ENCODE measurements around the gene PRPF38A. TPM values are rescaled to one million over a fixed set of nuclear protein-coding genes. Genes with fewer than 3 reads are reported as not detected.

PRPF38A gene
- total RNA-seq, 1 donor from 2014 or later, result 38.2 TPM

DNA sequence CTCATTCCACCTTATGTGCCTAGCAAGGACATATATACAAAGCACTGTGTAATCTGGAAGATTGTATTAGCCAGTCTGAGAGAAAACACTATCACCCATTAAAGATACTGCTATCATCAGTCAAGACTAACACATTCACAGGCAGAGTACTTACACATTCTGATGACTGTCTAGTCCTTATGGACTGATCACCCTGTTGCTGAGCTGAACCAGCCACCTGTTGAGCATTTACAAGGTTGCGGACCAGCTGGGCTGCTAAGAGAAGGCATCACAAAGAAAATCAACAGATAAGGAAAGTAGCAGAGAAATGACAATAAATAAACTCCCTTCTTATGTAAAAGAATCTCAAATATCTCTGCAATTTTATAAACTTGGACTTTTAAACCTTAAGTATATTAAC, 30.8 kb downstream of the PRPF38A start:
- intact Hi-C loops (cut with DNase I), result no loop called here
- peaks cover 86% of the 10 kb centered on the region for H3K36me3 ChIP-seq

GRCh38 chr1:52435650-52436049, 31.2 kb downstream of the PRPF38A start:
- H3K4me1 ChIP-seq, result no peaks in the 10 kb centered on the region
- H3K27ac ChIP-seq, result no peak overlapping the region
- intact Hi-C loops (cut with DNase I), result no loop called here
- H3K4me3 ChIP-seq, result no peak overlapping the region
- peaks cover 85% of the 10 kb centered on the region for H3K36me3 ChIP-seq
- ATAC-seq, result no peak
- H3K9me3 ChIP-seq, result no peaks in the 10 kb centered on the region
- TF ChIP-seq CTCF (IDR thresholded peaks at IDR 0.05), result no peak
- DNase-seq, result no peak
- H3K27me3 ChIP-seq, result no peaks in the 10 kb centered on the region

More for the DNA sequence above, 30.8 kb downstream of the PRPF38A start:
- H3K27ac ChIP-seq, result no peak overlapping the region
- H3K4me3 ChIP-seq, result no peak overlapping the region
- H3K4me1 ChIP-seq, result no peaks in the 10 kb centered on the region
- H3K27me3 ChIP-seq, result no peaks in the 10 kb centered on the region
- DNase-seq, result no peak
- no peaks in the 10 kb centered on the region for H3K9me3 ChIP-seq
- no peak for TF ChIP-seq CTCF (IDR thresholded peaks at IDR 0.05)
- no peak for ATAC-seq

- TF ChIP-seq CTCF (IDR thresholded peaks at IDR 0.05), result no peak
- no peaks in the 10 kb centered on the region for H3K27me3 ChIP-seq
- peaks cover 78% of the 10 kb centered on the region for H3K36me3 ChIP-seq
- intact Hi-C loops (cut with DNase I), result no loop called here
- H3K27ac ChIP-seq, result no peak overlapping the region
- H3K9me3 ChIP-seq, result no peaks in the 10 kb centered on the region
- DNase-seq, result no peak
- ATAC-seq, result no peak
- H3K4me1 ChIP-seq, result no peaks in the 10 kb centered on the region
- no peak overlapping the region for H3K4me3 ChIP-seq
Measured at GRCh38 chr1:52436817-52437216, 32.4 kb downstream of the PRPF38A start.

DNA sequence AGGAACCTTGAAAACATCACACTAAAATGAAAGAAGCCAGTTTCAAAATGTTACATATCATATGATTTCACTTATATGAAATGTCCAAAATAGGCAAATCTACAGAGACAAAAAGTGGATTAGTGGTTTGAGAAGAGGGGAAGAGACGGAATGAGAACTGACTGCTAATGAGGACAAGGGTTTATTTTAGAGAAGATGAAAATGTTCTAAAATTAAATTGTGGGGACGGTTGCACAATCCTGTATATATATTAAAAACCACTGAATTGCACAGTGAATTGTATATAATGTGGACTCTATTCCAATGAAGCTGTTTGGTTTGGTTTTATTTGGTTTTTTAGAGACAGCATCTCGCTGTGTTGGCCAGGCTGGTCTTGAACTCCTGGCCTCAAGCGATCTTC, 35.6 kb downstream of the PRPF38A start:
- Histone ChIP-seq H3K4me3 (no peak overlapping the region), H3K36me3 (peaks cover 81% of the 10 kb centered on the region), H3K4me1 (no peaks in the 10 kb centered on the region), H3K9me3 (no peaks in the 10 kb centered on the region), H3K27me3 (no peaks in the 10 kb centered on the region), H3K27ac (no peak overlapping the region)
- intact Hi-C loops (cut with DNase I), result no loop called here
- no peak for TF ChIP-seq CTCF (IDR thresholded peaks at IDR 0.05)
- DNase-seq (no peak), ATAC-seq (no peak)

- intact Hi-C loops (cut with DNase I), result no loop called here
- Histone ChIP-seq H3K27me3 (no peaks in the 10 kb centered on the region), H3K4me1 (no peaks in the 10 kb centered on the region), H3K27ac (no peak overlapping the region), H3K36me3 (peaks cover 64% of the 10 kb centered on the region), H3K9me3 (no peaks in the 10 kb centered on the region), H3K4me3 (no peak overlapping the region)
- TF ChIP-seq CTCF (IDR thresholded peaks at IDR 0.05), result no peak
- no peak for DNase-seq
- ATAC-seq, result no peak
Measured at GRCh38 chr1:52444463-52444862, 40.1 kb downstream of the PRPF38A start.

DNA sequence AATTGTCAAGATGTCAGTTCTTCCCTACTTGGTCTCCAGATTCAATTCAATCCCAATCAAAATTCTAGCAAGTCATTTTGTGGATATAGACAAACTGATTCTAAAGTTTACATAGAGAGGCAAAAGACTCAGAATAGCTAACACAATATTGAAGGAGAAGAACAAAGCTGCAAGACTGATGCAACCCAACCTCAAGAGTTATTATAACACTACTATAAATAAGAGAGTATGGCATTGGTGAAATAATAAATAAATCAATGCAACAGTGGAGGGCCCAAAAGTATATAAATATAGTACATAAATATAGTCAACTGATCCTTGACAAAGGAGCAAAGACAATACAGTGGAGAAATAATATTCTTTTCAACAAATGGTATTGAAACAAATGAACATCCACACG, 49.7 kb downstream of the PRPF38A start:
- no peaks in the 10 kb centered on the region for H3K4me1 ChIP-seq
- intact Hi-C loops (cut with DNase I), result no loop called here
- no peak for TF ChIP-seq CTCF (IDR thresholded peaks at IDR 0.05)
- no peaks in the 10 kb centered on the region for H3K27me3 ChIP-seq
- no peak overlapping the region for H3K27ac ChIP-seq
- H3K9me3 ChIP-seq, result no peaks in the 10 kb centered on the region
- no peak for DNase-seq
- H3K4me3 ChIP-seq, result no peak overlapping the region
- ATAC-seq, result no peak
- H3K36me3 ChIP-seq, result peaks cover 5% of the 10 kb centered on the region

Data from upper lobe of right lung (tissue), 1 donor.